Measurements from ENCODE around the gene KISS1.

KISS1 gene

DNA sequence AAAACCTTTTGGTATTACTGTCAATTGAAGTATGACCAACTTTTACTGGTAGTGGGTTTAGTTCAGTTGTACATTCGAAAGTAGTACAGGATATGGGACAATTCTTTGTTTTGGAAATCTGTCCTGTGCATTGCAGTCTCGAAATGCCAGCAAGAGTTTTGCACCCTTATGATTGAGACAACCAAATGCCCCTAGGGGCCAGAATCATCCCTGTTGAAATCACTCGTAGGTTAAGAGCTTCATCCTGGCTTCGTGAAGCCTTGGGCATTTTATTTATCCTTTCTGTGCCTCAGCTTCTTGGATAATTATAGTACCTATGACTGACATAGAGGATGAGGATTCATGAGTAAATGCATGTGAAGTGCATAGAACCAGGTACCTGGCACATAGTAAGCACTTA lies 19.9 kb upstream of the KISS1 start:
- TF ChIP-seq, protein P1, sequence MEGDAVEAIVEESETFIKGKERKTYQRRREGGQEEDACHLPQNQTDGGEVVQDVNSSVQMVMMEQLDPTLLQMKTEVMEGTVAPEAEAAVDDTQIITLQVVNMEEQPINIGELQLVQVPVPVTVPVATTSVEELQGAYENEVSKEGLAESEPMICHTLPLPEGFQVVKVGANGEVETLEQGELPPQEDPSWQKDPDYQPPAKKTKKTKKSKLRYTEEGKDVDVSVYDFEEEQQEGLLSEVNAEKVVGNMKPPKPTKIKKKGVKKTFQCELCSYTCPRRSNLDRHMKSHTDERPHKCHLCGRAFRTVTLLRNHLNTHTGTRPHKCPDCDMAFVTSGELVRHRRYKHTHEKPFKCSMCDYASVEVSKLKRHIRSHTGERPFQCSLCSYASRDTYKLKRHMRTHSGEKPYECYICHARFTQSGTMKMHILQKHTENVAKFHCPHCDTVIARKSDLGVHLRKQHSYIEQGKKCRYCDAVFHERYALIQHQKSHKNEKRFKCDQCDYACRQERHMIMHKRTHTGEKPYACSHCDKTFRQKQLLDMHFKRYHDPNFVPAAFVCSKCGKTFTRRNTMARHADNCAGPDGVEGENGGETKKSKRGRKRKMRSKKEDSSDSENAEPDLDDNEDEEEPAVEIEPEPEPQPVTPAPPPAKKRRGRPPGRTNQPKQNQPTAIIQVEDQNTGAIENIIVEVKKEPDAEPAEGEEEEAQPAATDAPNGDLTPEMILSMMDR (IDR thresholded peaks at IDR 0.05; ENCODE audit: low read depth, low read length, poor library complexity, severe bottlenecking), result no peak
- no peak for TF ChIP-seq EZH2phosphoT487 (IDR thresholded peaks at IDR 0.05; ENCODE audit: borderline replicate concordance, low read length)
- H3K9me2 ChIP-seq (replicated peaks; ENCODE audit: control insufficient read depth, low read length), result no peaks in the 10 kb centered on the region
- H3K4me3 ChIP-seq (ENCODE audit: low read length), result no peak overlapping the region

DNA sequence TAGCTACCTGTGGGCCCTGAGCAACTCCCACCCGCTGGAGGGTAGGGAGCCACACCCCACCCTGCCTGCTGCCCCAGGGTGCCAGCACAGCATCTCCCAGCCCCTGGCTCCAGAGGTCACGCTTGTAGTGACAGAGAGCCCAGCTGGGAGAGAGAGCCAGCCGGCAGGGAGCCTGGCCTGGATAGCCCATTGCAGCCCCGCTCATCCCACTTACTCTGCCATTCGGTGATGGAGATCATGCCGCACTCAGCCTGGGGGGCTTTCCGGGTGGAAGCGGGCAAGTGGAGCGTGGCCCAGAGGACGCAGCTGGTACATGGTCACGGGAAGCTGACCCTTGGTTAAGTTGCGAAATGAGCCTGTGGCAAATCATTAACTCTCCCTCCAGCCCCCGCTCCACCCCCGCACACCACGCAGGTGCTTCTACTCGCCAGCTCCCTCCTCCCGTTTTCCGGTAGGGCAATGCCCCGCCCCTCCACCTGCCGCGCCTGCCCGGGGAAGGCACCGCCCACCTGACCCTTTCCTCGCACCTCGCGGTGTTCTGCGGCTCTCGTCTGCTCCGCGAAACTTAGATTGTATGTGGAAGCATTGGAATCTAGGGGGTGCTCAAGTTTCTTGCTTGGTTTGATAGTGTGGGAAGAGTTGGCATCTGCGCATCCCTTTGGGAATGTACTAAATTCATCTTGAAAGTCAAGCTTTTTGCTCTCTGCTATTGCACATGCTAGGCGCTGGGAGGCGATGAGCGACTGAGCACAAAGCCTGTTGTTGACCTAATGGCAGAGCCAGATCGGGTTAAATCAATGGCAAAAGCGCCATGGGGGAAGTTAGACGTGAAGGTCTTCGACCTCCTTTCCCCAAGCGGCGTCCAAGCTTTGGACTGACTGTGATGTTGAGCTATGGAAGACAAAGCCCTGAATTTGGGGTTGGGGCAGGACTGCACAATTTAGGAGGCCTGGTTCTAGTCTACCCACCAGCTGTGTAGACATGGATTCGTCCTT lies 17.7 kb upstream of the KISS1 start, which contains the start of gene GOLT1A:
GOLT1A (minus strand) TSS at position 321 of the 995 bp plus-strand sequence; CDS start at position 239, 82 bp downstream.
- H3K27ac ChIP-seq (ENCODE audit: low read depth, low read length), result no peak within 1 kb of the TSS
- no peaks in the 10 kb centered on the region for H4K20me1 ChIP-seq (ENCODE audit: control insufficient read depth, insufficient read depth, low read depth, low read length)
- H3F3A ChIP-seq (ENCODE audit: control insufficient read depth, insufficient read depth), result no peaks in the 10 kb centered on the region
- no peaks in the 10 kb centered on the region for H3K9me3 ChIP-seq (ENCODE audit: control insufficient read depth, insufficient read depth, low read length)
- no peaks in the 10 kb centered on the region for H3K79me2 ChIP-seq (ENCODE audit: control insufficient read depth, low read length)
- no peaks in the 10 kb centered on the region for H3K9me2 ChIP-seq (replicated peaks; ENCODE audit: control insufficient read depth, low read length)
- no peak for TF ChIP-seq EZH2phosphoT487 (IDR thresholded peaks at IDR 0.05; ENCODE audit: borderline replicate concordance, low read length)
- TF ChIP-seq, protein P1 (IDR thresholded peaks at IDR 0.05; ENCODE audit: low read depth, low read length, poor library complexity, severe bottlenecking), result no peak
- H3K4me2 ChIP-seq (ENCODE audit: low read length), result no peak within 1 kb of the TSS
- H3K36me3 ChIP-seq (ENCODE audit: control insufficient read depth, low read length), result no peaks in the 10 kb centered on the region
- no peaks in the 10 kb centered on the region for H3K4me1 ChIP-seq (ENCODE audit: control insufficient read depth, low read length)
- no peak within 1 kb of the TSS for H3K4me3 ChIP-seq (ENCODE audit: low read length)
- H3K27me3 ChIP-seq (ENCODE audit: control insufficient read depth, low read length), result no peaks in the 10 kb centered on the region

More for the DNA sequence above, 19.9 kb upstream of the KISS1 start:
- H3F3A ChIP-seq (ENCODE audit: control insufficient read depth, insufficient read depth), result no peaks in the 10 kb centered on the region
- H3K27me3 ChIP-seq (ENCODE audit: control insufficient read depth, low read length), result no peaks in the 10 kb centered on the region
- H3K27ac ChIP-seq (ENCODE audit: low read depth, low read length), result no peak overlapping the region
- H3K4me1 ChIP-seq (ENCODE audit: control insufficient read depth, low read length), result no peaks in the 10 kb centered on the region
- no peak overlapping the region for H3K4me2 ChIP-seq (ENCODE audit: low read length)
- H3K36me3 ChIP-seq (ENCODE audit: control insufficient read depth, low read length), result no peaks in the 10 kb centered on the region
- H3K79me2 ChIP-seq (ENCODE audit: control insufficient read depth, low read length), result no peaks in the 10 kb centered on the region
- no peaks in the 10 kb centered on the region for H3K9me3 ChIP-seq (ENCODE audit: control insufficient read depth, insufficient read depth, low read length)
- no peaks in the 10 kb centered on the region for H4K20me1 ChIP-seq (ENCODE audit: control insufficient read depth, insufficient read depth, low read depth, low read length)

DNA sequence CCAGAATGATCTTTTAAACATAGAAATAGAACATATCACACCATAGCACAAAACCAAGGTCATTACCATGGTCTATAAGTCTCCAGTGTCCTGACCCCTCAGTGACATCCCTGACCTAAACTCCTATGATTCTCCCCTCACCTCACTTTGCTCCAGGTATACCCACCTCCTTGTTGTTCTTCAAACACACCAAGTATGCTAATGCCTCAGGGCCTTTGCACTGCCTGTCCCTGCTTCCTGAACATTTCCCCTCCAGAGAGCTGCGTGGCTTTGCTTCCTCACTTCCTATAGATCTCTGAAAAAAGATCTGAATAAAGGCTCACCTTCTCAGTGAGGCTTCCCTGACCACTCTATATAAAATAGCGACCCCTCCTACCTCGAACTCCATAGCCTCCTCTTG lies 16.4 kb upstream of the KISS1 start:
- H3K79me2 ChIP-seq (ENCODE audit: control insufficient read depth, low read length), result no peaks in the 10 kb centered on the region
- no peaks in the 10 kb centered on the region for H4K20me1 ChIP-seq (ENCODE audit: control insufficient read depth, insufficient read depth, low read depth, low read length)
- H3K27ac ChIP-seq (ENCODE audit: low read depth, low read length), result no peak overlapping the region
- no peak overlapping the region for H3K4me3 ChIP-seq (ENCODE audit: low read length)
- H3K36me3 ChIP-seq (ENCODE audit: control insufficient read depth, low read length), result no peaks in the 10 kb centered on the region
- no peaks in the 10 kb centered on the region for H3K4me1 ChIP-seq (ENCODE audit: control insufficient read depth, low read length)
- H3K9me2 ChIP-seq (replicated peaks; ENCODE audit: control insufficient read depth, low read length), result no peaks in the 10 kb centered on the region
- no peak for TF ChIP-seq EZH2phosphoT487 (IDR thresholded peaks at IDR 0.05; ENCODE audit: borderline replicate concordance, low read length)
- TF ChIP-seq, protein P1 (IDR thresholded peaks at IDR 0.05; ENCODE audit: low read depth, low read length, poor library complexity, severe bottlenecking), result no peak
- no peak overlapping the region for H3K4me2 ChIP-seq (ENCODE audit: low read length)
- no peaks in the 10 kb centered on the region for H3K9me3 ChIP-seq (ENCODE audit: control insufficient read depth, insufficient read depth, low read length)
- H3K27me3 ChIP-seq (ENCODE audit: control insufficient read depth, low read length), result no peaks in the 10 kb centered on the region
- no peaks in the 10 kb centered on the region for H3F3A ChIP-seq (ENCODE audit: control insufficient read depth, insufficient read depth)

Data from DOHH2 (cell line).